HG03103 (cell line): ENCODE data around the gene GOLGA5.
A peak's percentile ranks its signal among the peaks of the same experiment; 100 is the strongest.
"Not testable (repeated sequence)": the region's sequence is repeated elsewhere in the genome, so short reads cannot be mapped to it uniquely, and the experiment has no call there.

Source experiments
- ATAC-seq: cut with Tn5 transposase; IDR thresholded peaks from one replicate; pipeline ENCODE4 v1.9.1; 2021; ENCODE audit warnings: low read depth; ENCODE audit not compliant: unreplicated experiment

The GOLGA5 gene

GRCh38 chr14:92793709-92794546 lies at the start of gene GOLGA5:
TSS of gene GOLGA5 (plus strand) at chr14:92794305. CDS start at chr14:92797438, 3,133 bp downstream.
- peak; percentile 85 for ATAC-seq

GRCh38 chr14:92747701-92748258 lies 46.3 kb upstream of the GOLGA5 start:
- no peak for ATAC-seq

- peak; percentile 86 for ATAC-seq
These were observed 45.7 kb upstream of the GOLGA5 start, which contains the start of gene LGMN for GRCh38 chr14:92748259-92749016. TSS of gene LGMN (minus strand) at chr14:92748627. CDS start at chr14:92732786, 15,841 bp downstream.

- not testable (repeated sequence) for ATAC-seq
These were observed 43.8 kb upstream of the GOLGA5 start for GRCh38 chr14:92750222-92750728.

GRCh38 chr14:92750994-92751400 lies 43.1 kb upstream of the GOLGA5 start:
- ATAC-seq, result no peak

GRCh38 chr14:92751819-92752218 lies 42.3 kb upstream of the GOLGA5 start:
- ATAC-seq, result no peak

GRCh38 chr14:92753250-92753649 lies 40.9 kb upstream of the GOLGA5 start:
- no peak for ATAC-seq

- no peak for ATAC-seq
These were observed 39.1 kb upstream of the GOLGA5 start for GRCh38 chr14:92754966-92755365.

GRCh38 chr14:92755495-92755894 lies 38.6 kb upstream of the GOLGA5 start:
- no peak for ATAC-seq

GRCh38 chr14:92756446-92756845 lies 37.7 kb upstream of the GOLGA5 start:
- ATAC-seq, result no peak

GRCh38 chr14:92759300-92759678 lies 34.8 kb upstream of the GOLGA5 start:
- no peak for ATAC-seq

GRCh38 chr14:92759679-92760523 lies 34.2 kb upstream of the GOLGA5 start:
- ATAC-seq, result no peak

- ATAC-seq, result no peak
These were observed 33.6 kb upstream of the GOLGA5 start for GRCh38 chr14:92760524-92760805.

GRCh38 chr14:92763666-92764631 lies 30.2 kb upstream of the GOLGA5 start:
- ATAC-seq, result not testable (repeated sequence)

GRCh38 chr14:92768236-92768635 lies 25.9 kb upstream of the GOLGA5 start:
- ATAC-seq, result peak; percentile 86

GRCh38 chr14:92768795-92769194 lies 25.3 kb upstream of the GOLGA5 start:
- no peak for ATAC-seq

- no peak for ATAC-seq
These were observed 23.6 kb upstream of the GOLGA5 start for GRCh38 chr14:92770484-92770883.

GRCh38 chr14:92774572-92774971 lies 19.5 kb upstream of the GOLGA5 start:
- no peak for ATAC-seq

- ATAC-seq, result peak; percentile 91
These were observed 18.8 kb upstream of the GOLGA5 start for GRCh38 chr14:92775292-92775691.
